GM21367 (cell line): ENCODE measurements around the gene SENP3.
A peak's percentile ranks its signal among the peaks of the same experiment; 100 is the strongest.

Experiments used
- ATAC-seq: cut with Tn5 transposase; IDR thresholded peaks from one replicate; pipeline ENCODE4 v1.9.1; 2021; ENCODE audit not compliant: unreplicated experiment

The SENP3 gene

GRCh38 chr17:7555320-7555948 is 6.3 kb upstream of the SENP3 start:
- ATAC-seq: no peak

- ATAC-seq: no peak
Measured at GRCh38 chr17:7556627-7557026, 5.1 kb upstream of the SENP3 start.

GRCh38 chr17:7557147-7557764 is 4.5 kb upstream of the SENP3 start:
- ATAC-seq: no peak

GRCh38 chr17:7557775-7558543 is 3.8 kb upstream of the SENP3 start:
- no peak for ATAC-seq

- no peak for ATAC-seq
Measured at GRCh38 chr17:7558544-7559319, 3.0 kb upstream of the SENP3 start, which contains the start of gene TNFSF13. Gene TNFSF13, plus strand, starts transcription at chr17:7558750. Its CDS starts 290 bp downstream, at chr17:7559040.

- no peak for ATAC-seq
Measured at GRCh38 chr17:7559320-7560171, 2.2 kb upstream of the SENP3 start.

GRCh38 chr17:7560172-7561027 is 1.3 kb upstream of the SENP3 start:
- ATAC-seq: no peak

GRCh38 chr17:7561028-7561575 is 617 bp upstream of the SENP3 start:
- ATAC-seq: peak; percentile 47

- peak; percentile 13 for ATAC-seq
Measured at GRCh38 chr17:7562208-7562605, 488 bp downstream of the SENP3 start.

GRCh38 chr17:7563115-7563869 is 1.6 kb downstream of the SENP3 start:
- ATAC-seq: no peak

GRCh38 chr17:7569571-7569970 is 7.9 kb downstream of the SENP3 start:
- no peak for ATAC-seq

- no peak for ATAC-seq
Measured at GRCh38 chr17:7570351-7570750, 8.6 kb downstream of the SENP3 start.

- no peak for ATAC-seq
Measured at GRCh38 chr17:7572338-7572587, 10.5 kb downstream of the SENP3 start.

- ATAC-seq: peak; percentile 76
Measured at GRCh38 chr17:7572588-7573323, 11.0 kb downstream of the SENP3 start.

GRCh38 chr17:7573324-7574080 is 11.8 kb downstream of the SENP3 start:
- ATAC-seq: no peak

GRCh38 chr17:7574176-7574953 is 12.6 kb downstream of the SENP3 start:
- ATAC-seq: no peak

GRCh38 chr17:7575481-7575883 is 13.8 kb downstream of the SENP3 start:
- ATAC-seq: no peak
